Left ventricle myocardium inferior (tissue), 1 donor: Measurements from ENCODE around the gene MRGPRF. TPM values are rescaled to one million over a fixed set of nuclear protein-coding genes. Genes with fewer than 3 reads are reported as not detected.

ENCODE experiments used
- DNase-seq: peaks from one replicate; pipeline ENCODE4 v3.0.0-alpha.2; 2020
- H3K27ac ChIP-seq: fragments of 200-600 bp; replicated peaks from 2 replicates; pipeline ENCODE4 v1.8.0; 2021
- H3K27me3 ChIP-seq: fragments of 200-600 bp; 2 replicates; pipeline ENCODE4 v1.8.0; 2021; ENCODE audit warnings: low read depth
- H3K36me3 ChIP-seq: fragments of 200-600 bp; 2 replicates; pipeline ENCODE4 v1.8.0; 2021
- H3K4me1 ChIP-seq: fragments of 200-600 bp; 2 replicates; pipeline ENCODE4 v1.8.0; 2021
- H3K4me3 ChIP-seq: fragments of 200-600 bp; 2 replicates; pipeline ENCODE4 v1.8.0; 2021; ENCODE audit warnings: mild to moderate bottlenecking, moderate library complexity
- H3K9me3 ChIP-seq: fragments of 200-600 bp; replicated peaks from 2 replicates; pipeline ENCODE4 v1.8.0; 2021
- CTCF ChIP-seq: fragments of 200-600 bp; IDR thresholded peaks from 2 replicates; pipeline ENCODE4 v1.8.0; 2021; ENCODE audit warnings: antibody characterized with exemption, mild to moderate bottlenecking, borderline replicate concordance
- intact Hi-C: fragments of 100-400 bp; cut with micrococcal nuclease; formaldehyde crosslinking; loops from one replicate; pipeline ENCODE4 v1.11.0; 2022
- total RNA-seq: library from RNA; stranded (reverse); fragmentation: NEBNext Ultra II Directional; extraction: Animal tissue kit (Norgen Biotek cat#: 25700); gene quantifications from one replicate; pipeline ENCODE4 v1.2.1, GENCODE V29; 2021
- donor health status: DM: no; HTN: yes; CAD: no; lungs with severe emphysema.

MRGPRF gene
- total RNA-seq, 1 donor from 2014 or later = 3.9 TPM

GRCh38 chr11:68989936-68990606 lies 23.0 kb downstream of the MRGPRF start:
- no peak for TF ChIP-seq CTCF
- no peak overlapping the region for H3K27ac ChIP-seq
- intact Hi-C loops = no loop called here
- no peak for DNase-seq
- H3K4me1 ChIP-seq = no peaks in the 10 kb centered on the region
- no peaks in the 10 kb centered on the region for H3K36me3 ChIP-seq
- H3K27me3 ChIP-seq = peaks cover 39% of the 10 kb centered on the region
- peaks cover 19% of the 10 kb centered on the region for H3K9me3 ChIP-seq
- no peak overlapping the region for H3K4me3 ChIP-seq

GRCh38 chr11:68988491-68988890 lies 24.6 kb downstream of the MRGPRF start:
- no peak overlapping the region for H3K4me3 ChIP-seq
- H3K27ac ChIP-seq = no peak overlapping the region
- DNase-seq = no peak
- H3K4me1 ChIP-seq = no peaks in the 10 kb centered on the region
- H3K36me3 ChIP-seq = no peaks in the 10 kb centered on the region
- peaks cover 25% of the 10 kb centered on the region for H3K27me3 ChIP-seq
- H3K9me3 ChIP-seq = peaks cover 19% of the 10 kb centered on the region
- intact Hi-C loops = no loop called here
- no peak for TF ChIP-seq CTCF

- Histone ChIP-seq H3K9me3 (peaks cover 23% of the 10 kb centered on the region), H3K27me3 (peaks cover 12% of the 10 kb centered on the region), H3K4me3 (no peak overlapping the region), H3K36me3 (no peaks in the 10 kb centered on the region), H3K4me1 (no peaks in the 10 kb centered on the region), H3K27ac (no peak overlapping the region)
- intact Hi-C loops = no loop called here
- DNase-seq = no peak
- no peak for TF ChIP-seq CTCF
Measured at GRCh38 chr11:68987211-68987610, 25.8 kb downstream of the MRGPRF start.

GRCh38 chr11:68983801-68984200 lies 29.2 kb downstream of the MRGPRF start:
- H3K27me3 ChIP-seq = no peaks in the 10 kb centered on the region
- H3K36me3 ChIP-seq = no peaks in the 10 kb centered on the region
- peaks cover 27% of the 10 kb centered on the region for H3K9me3 ChIP-seq
- TF ChIP-seq CTCF = no peak
- no peak overlapping the region for H3K4me3 ChIP-seq
- peaks cover 6% of the 10 kb centered on the region for H3K4me1 ChIP-seq
- DNase-seq = no peak
- intact Hi-C loops = no loop called here
- no peak overlapping the region for H3K27ac ChIP-seq

GRCh38 chr11:68982134-68982533 lies 30.9 kb downstream of the MRGPRF start:
- Histone ChIP-seq H3K27ac (no peak overlapping the region), H3K36me3 (no peaks in the 10 kb centered on the region), H3K27me3 (no peaks in the 10 kb centered on the region), H3K4me1 (peaks cover 12% of the 10 kb centered on the region), H3K4me3 (no peak overlapping the region), H3K9me3 (peaks cover 23% of the 10 kb centered on the region)
- intact Hi-C loops = no loop called here
- DNase-seq = no peak
- no peak for TF ChIP-seq CTCF

- no peak within 1 kb of the TSS for H3K4me3 ChIP-seq
- intact Hi-C loops = no loop called here
- H3K9me3 ChIP-seq = peaks cover 8% of the 10 kb centered on the region
- no peak within 1 kb of the TSS for H3K27ac ChIP-seq
- peaks cover 24% of the 10 kb centered on the region for H3K4me1 ChIP-seq
- no peak for DNase-seq
- no peaks in the 10 kb centered on the region for H3K27me3 ChIP-seq
- TF ChIP-seq CTCF = no peak
- H3K36me3 ChIP-seq = no peaks in the 10 kb centered on the region
Measured at GRCh38 chr11:68980776-68981065, 32.3 kb downstream of the MRGPRF start, which contains the start of gene MRGPRD. TSS of gene MRGPRD (minus strand) at chr11:68980986. CDS start at chr11:68980986, 0 bp downstream.
